ENCODE results near the gene ADAM12. TPM values are rescaled to one million over a fixed set of nuclear protein-coding genes. Genes with fewer than 3 reads are reported as not detected.

The ADAM12 gene
- total and polyA plus RNA-seq, 10 donors, result 0.51 to 7.0 (median 1.0) TPM

GRCh38 chr10:125967533-125967932, 420.7 kb downstream of the ADAM12 start:
- Histone ChIP-seq H3K4me1 (no peaks in the 10 kb centered on the region), H3K9me3 (peaks cover 0 to 8% (median 0%) of the 10 kb centered on the region in 8 donors), H3K36me3 (no peaks in the 10 kb centered on the region), H3K4me3 (no peak overlapping the region), H3K27me3 (replicated peaks in 1 of 7) (peaks cover 0 to 5% (median 0%) of the 10 kb centered on the region in 7 donors), H3K27ac (no peak overlapping the region)
- intact Hi-C loops (cut with DNase I; ENCODE audit: low total_unique reads), result no loop called here
- 76 to 94% (median 86%) methylated on average over 1 of the region's 1 CpG for WGBS, 5 donors
- TF ChIP-seq POLR2A (IDR thresholded peaks at IDR 0.05) (no peak), POLR2AphosphoS5 (IDR thresholded peaks at IDR 0.05) (no peak), CTCF (IDR thresholded peaks at IDR 0.05 in 8 of 11, conservative IDR thresholded peaks at IDR 0.05 in 3 of 11) (no peak)
- DNase-seq, result no peak

- DNase-seq, result no peak
- TF ChIP-seq POLR2A (IDR thresholded peaks at IDR 0.05), result no peak
- TF ChIP-seq POLR2AphosphoS5 (IDR thresholded peaks at IDR 0.05), result no peak
- no peak for TF ChIP-seq CTCF (IDR thresholded peaks at IDR 0.05 in 8 of 11, conservative IDR thresholded peaks at IDR 0.05 in 3 of 11)
- no peaks in the 10 kb centered on the region for H3K36me3 ChIP-seq
- 87 to 96% (median 91%) methylated on average over 2 of the region's 2 CpGs for WGBS, 5 donors
- intact Hi-C loops (cut with DNase I; ENCODE audit: low total_unique reads), result no loop called here
- H3K27me3 ChIP-seq (replicated peaks in 1 of 7), result peaks cover 0 to 5% (median 0%) of the 10 kb centered on the region in 7 donors
- no peak overlapping the region for H3K4me3 ChIP-seq
- H3K9me3 ChIP-seq, result no peaks in the 10 kb centered on the region
- H3K4me1 ChIP-seq, result no peaks in the 10 kb centered on the region
- no peak overlapping the region for H3K27ac ChIP-seq
These were observed 423.7 kb downstream of the ADAM12 start for GRCh38 chr10:125964558-125964957.

Small RNA genes lying within 50 kb of the gene (small RNA-seq; reads per million reads assigned to genes)
- gene RNA5SP328, result 0 reads per million in 4 donors

All from spleen (tissue), 11 donors.